Measurements from ENCODE around the gene SPC24. TPM values are rescaled to one million over a fixed set of nuclear protein-coding genes. Genes with fewer than 3 reads are reported as not detected.

SPC24 gene
- total RNA-seq, 2 donors from 2014 or later: 48.7 to 86.4 TPM

DNA sequence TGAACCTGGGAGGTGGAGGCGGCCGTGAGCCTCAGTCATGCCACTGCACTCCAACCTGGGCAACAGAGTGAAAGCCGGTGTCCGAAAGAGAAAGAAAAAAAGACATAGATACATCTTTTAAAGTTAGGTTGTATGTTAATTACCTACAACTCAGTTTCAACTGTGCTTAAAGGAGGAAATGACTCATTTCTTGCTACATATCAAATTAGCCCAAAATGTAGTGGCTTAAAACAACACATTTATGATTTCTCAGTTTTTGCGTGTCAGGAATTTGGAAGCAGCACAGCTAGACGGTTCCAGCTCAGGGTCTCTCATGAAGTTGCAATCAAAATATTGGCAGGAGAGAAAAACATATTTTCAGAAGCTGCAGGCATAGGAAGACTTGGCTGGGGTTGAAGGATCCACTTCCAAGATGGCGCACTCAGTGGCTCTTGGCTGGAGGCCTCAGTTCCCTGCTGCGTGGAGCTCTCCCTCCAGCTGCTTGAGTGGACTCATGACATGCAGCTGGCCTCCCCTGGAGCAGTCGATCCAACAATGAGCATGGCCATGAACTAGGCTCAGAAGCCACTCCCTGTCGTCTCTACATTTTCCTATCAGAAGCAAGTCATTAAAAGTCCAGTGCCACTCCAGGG, 59.3 kb downstream of the SPC24 start:
- Mint-ChIP-seq H3K27ac (peak overlapping the region; percentile 85 to 98), H3K9me3 (peaks cover 5% of the 10 kb centered on the region in 2 donors), H3K36me3 (peaks cover 20 to 63% of the 10 kb centered on the region in 2 donors)
- peak; percentile 57 to 62 for ATAC-seq
- DNase-seq (ENCODE audit: low spot score in 2 of 2): peak in 1 of 2 donors; percentile 50

Other genes with a start within 250 kb of the SPC24 start
- 10 to 100 TPM; 27.1 to 45.7 TPM for gene YIPF2, start 227.1 kb downstream of the SPC24 start, total RNA-seq
- 10 to 100 TPM; 17.2 to 24.1 TPM for gene TIMM29, start 227.0 kb downstream of the SPC24 start, total RNA-seq
- 10 to 100 TPM; 86.8 to 99.4 TPM for gene SMARCA4, start 194.8 kb downstream of the SPC24 start, total RNA-seq
- gene LDLR, start 66.3 kb downstream of the SPC24 start, total RNA-seq: 10 to 100 TPM; 53.0 to 66.6 TPM
- gene KANK2, start 41.8 kb upstream of the SPC24 start, total RNA-seq: 1 to 10 TPM; 1.6 to 5.5 TPM
- gene ANGPTL8, start 83.8 kb upstream of the SPC24 start, total RNA-seq: not detected
- gene DOCK6, start 106.7 kb upstream of the SPC24 start, total RNA-seq: 10 to 100 TPM in 1 of 2 donors, 1 to 10 TPM in 1; 2.0 to 17.4 TPM
- gene TSPAN16, start 140.4 kb upstream of the SPC24 start, total RNA-seq: not detected
- 10 to 100 TPM in 1 of 2 donors, 1 to 10 TPM in 1; 3.9 to 19.3 TPM for gene RAB3D, start 183.9 kb upstream of the SPC24 start, total RNA-seq
- 10 to 100 TPM; 29.9 to 36.4 TPM for gene TMEM205, start 190.5 kb upstream of the SPC24 start, total RNA-seq
- gene CCDC159, start 190.7 kb upstream of the SPC24 start, total RNA-seq: 10 to 100 TPM; 16.6 to 28.8 TPM
- 1 to 10 TPM; 4.4 to 7.9 TPM for gene PLPPR2, start 199.7 kb upstream of the SPC24 start, total RNA-seq
- gene SWSAP1, start 218.9 kb upstream of the SPC24 start, total RNA-seq: 1 to 10 TPM; 1.9 to 2.2 TPM
- gene EPOR, start 228.5 kb upstream of the SPC24 start, total RNA-seq: 10 to 100 TPM in 1 of 2 donors, 1 to 10 TPM in 1; 7.9 to 14.1 TPM

Measured in activated naive CD4-positive, alpha-beta T cell treated with anti-CD3 and anti-CD28 coated beads, Interleukin-2, amount 50 U/mL, for 72 hours (primary cell).